HCT116 (cell line): ENCODE results near the gene DTD1. TPM values are rescaled to one million over a fixed set of nuclear protein-coding genes. Genes with fewer than 3 reads are reported as not detected.

ENCODE experiments used
- ATAC-seq: fragments of 200-7000 bp; cut with Tn5 transposase; 2 replicates; pipeline ENCODE4 v1.9.1; 2020; ENCODE audit warnings: mild to moderate bottlenecking, moderate library complexity
- BruUV-seq: library from RNA; stranded (reverse); fragments of 400-500 nt; replicated peaks from 2 replicates; lab custom pipeline; 2021; lab: Mats Ljungman, UMichigan
- CTCF ChIA-PET: fragments of 300-600 bp; sonication (Branson Sonifier 250); formaldehyde crosslinking; loops from one replicate; lab custom pipeline; 2021; ENCODE audit warnings: antibody characterized with exemption; lab: Charles Lee
- POLR2A ChIA-PET: fragments of 300-600, 350-600 bp; sonication (Branson Sonifier 250); formaldehyde crosslinking; loops from one replicate; lab custom pipeline; 2021; ENCODE audit warnings: antibody characterized with exemption; lab: Charles Lee
- RAD21 ChIA-PET, 2 experiments: fragments of 300-600 bp; sonication (Branson Sonifier 250); formaldehyde crosslinking; loops; one replicate each; lab custom pipeline; 2023; ENCODE audit warnings: low total read pairs in 2 of 2; ENCODE audit not compliant: uncharacterized antibody in 2 of 2, unreplicated experiment in 2 of 2, low non-redundant PET in 1 of 2; lab: Charles Lee
- DNase-seq: peaks from one replicate; pipeline ENCODE4 v3.0.0-alpha.2; 2010; ENCODE audit warnings: low read depth, low spot score
- H2AFZ ChIP-seq: fragments of 200-600 bp; shearing (Covaris generic), sonication (generic); 2 replicates; pipeline ENCODE4 v1.6.1; 2017; ENCODE audit warnings: low read depth, mixed run types, mixed read lengths, antibody characterized with exemption, low read length; ENCODE audit not compliant: poor library complexity, severe bottlenecking
- H3K27ac ChIP-seq: 2 replicates; pipeline ENCODE4 v1.5.1; 2012; ENCODE audit warnings: low read depth, low read length
- H3K27me3 ChIP-seq: fragments of 200-600 bp; sonication (generic); 2 replicates; pipeline ENCODE4 v1.6.1; 2016; ENCODE audit warnings: mixed run types, low read length, mixed read lengths; ENCODE audit not compliant: insufficient read depth
- H3K36me3 ChIP-seq, 2 experiments: fragments of 200-500 bp in 1 of 2; fragments of 200-600 bp in 1 of 2; sonication (Bioruptor generic) in 1 of 2; sonication (generic) in 1 of 2; 2 replicates each; pipeline versions ENCODE4 v1.5.1 to v1.6.1; 2014 to 2016; ENCODE audit warnings: low read length in 2 of 2, inconsistent platforms in 1 of 2, mixed read lengths in 1 of 2, mixed run types in 1 of 2; ENCODE audit not compliant: insufficient read depth in 2 of 2, control insufficient read depth in 1 of 2
- H3K4me1 ChIP-seq, 2 experiments: fragments of 200-600 bp in 1 of 2; sonication (generic) in 1 of 2; 2 replicates each; pipeline versions ENCODE4 v1.5.1 to v1.6.1; 2012 to 2017; ENCODE audit warnings: low read length in 2 of 2, inconsistent platforms in 1 of 2, mild to moderate bottlenecking in 1 of 2, mixed read lengths in 1 of 2, mixed run types in 1 of 2, moderate library complexity in 1 of 2; ENCODE audit not compliant: insufficient read depth in 2 of 2, control insufficient read depth in 1 of 2
- H3K4me2 ChIP-seq: fragments of 200-600 bp; sonication (generic); 2 replicates; pipeline ENCODE4 v1.6.1; 2017; ENCODE audit warnings: mixed run types, low read length, mixed read lengths
- H3K4me3 ChIP-seq, 2 experiments: fragments of 200-600 bp in 1 of 2; sonication (generic) in 1 of 2; replicated peaks in 1 of 2; 2 replicates each; pipeline ENCODE4 v1.5.1; 2011 to 2016; ENCODE audit warnings: low read length in 2 of 2, control low read depth in 1 of 2, low read depth in 1 of 2, mild to moderate bottlenecking in 1 of 2, mixed read lengths in 1 of 2, mixed run types in 1 of 2
- H3K79me2 ChIP-seq: fragments of 200-600 bp; sonication (generic); 2 replicates; pipeline ENCODE4 v1.6.1; 2017; ENCODE audit warnings: mild to moderate bottlenecking, mixed run types, low read length, moderate library complexity, mixed read lengths; ENCODE audit not compliant: insufficient read depth
- H3K9ac ChIP-seq: fragments of 200-600 bp; sonication (generic); 2 replicates; pipeline ENCODE4 v1.6.1; 2016; ENCODE audit warnings: low read length, mixed read lengths
- H3K9me2 ChIP-seq: fragments of 200-600 bp; sonication (generic), shearing (Covaris generic); 2 replicates; pipeline ENCODE4 v1.6.1; 2017; ENCODE audit warnings: mixed run types, mild to moderate bottlenecking, moderate library complexity; ENCODE audit not compliant: insufficient read depth
- H3K9me3 ChIP-seq, 2 experiments: fragments of 200-500 bp in 1 of 2; fragments of 200-600 bp in 1 of 2; sonication (Bioruptor generic) in 1 of 2; sonication (generic) in 1 of 2; 2 replicates each; pipeline ENCODE4 v1.6.1; 2014 to 2017; ENCODE audit warnings: low read length in 2 of 2, mixed read lengths in 2 of 2, inconsistent platforms in 1 of 2, low read depth in 1 of 2, mild to moderate bottlenecking in 1 of 2, mixed run types in 1 of 2, moderate library complexity in 1 of 2; ENCODE audit not compliant: control insufficient read depth in 1 of 2, insufficient read depth in 1 of 2
- H4K20me1 ChIP-seq: fragments of 200-600 bp; sonication (generic), shearing (Covaris generic); 2 replicates; pipeline ENCODE4 v1.6.1; 2017; ENCODE audit warnings: mixed run types, mild to moderate bottlenecking, moderate library complexity; ENCODE audit not compliant: insufficient read depth
- CBX3 ChIP-seq: IDR thresholded peaks from 2 replicates; pipeline ENCODE4 v1.6.1; 2012; ENCODE audit warnings: low read depth
- CEBPB ChIP-seq: IDR thresholded peaks from 2 replicates; pipeline ENCODE4 v1.6.1; 2012; ENCODE audit warnings: low read depth
- EGR1 ChIP-seq: IDR thresholded peaks from 2 replicates; pipeline ENCODE4 v1.6.1; 2012; ENCODE audit warnings: low read depth
- ELF1 ChIP-seq: IDR thresholded peaks from 2 replicates; pipeline ENCODE4 v1.6.1; 2012; ENCODE audit warnings: low read depth, borderline replicate concordance
- JUND ChIP-seq: IDR thresholded peaks from 2 replicates; pipeline ENCODE4 v1.6.1; 2012
- POLR2AphosphoS5 ChIP-seq: IDR thresholded peaks from 2 replicates; pipeline ENCODE4 v1.6.1; 2011; ENCODE audit warnings: mild to moderate bottlenecking, low read depth, low read length, moderate library complexity
- RAD21 ChIP-seq: IDR thresholded peaks from 2 replicates; pipeline ENCODE4 v1.6.1; 2012; ENCODE audit warnings: low read depth, mild to moderate bottlenecking
- SP1 ChIP-seq: IDR thresholded peaks from 2 replicates; pipeline ENCODE4 v1.6.1; 2012; ENCODE audit warnings: low read depth
- SRF ChIP-seq: IDR thresholded peaks from 2 replicates; pipeline ENCODE4 v1.6.1; 2012; ENCODE audit warnings: low read depth
- YY1 ChIP-seq: IDR thresholded peaks from 2 replicates; pipeline ENCODE4 v1.6.1; 2011; ENCODE audit warnings: low read length, low read depth, moderate library complexity, mild to moderate bottlenecking; ENCODE audit not compliant: insufficient replicate concordance; ENCODE audit errors: extremely low read depth
- ZFX ChIP-seq: fragments of 450-650 bp; IDR thresholded peaks from 2 replicates; pipeline ENCODE4 v1.6.1; 2017
- intact Hi-C: fragments of 100-400 bp; cut with micrococcal nuclease; formaldehyde crosslinking; loops from 2 replicates; pipeline ENCODE4 v1.10.0; 2022
- total RNA-seq: library from RNA; stranded (reverse); gene quantifications from one replicate; pipeline ENCODE4 v1.2.1, GENCODE V29; 2021; ENCODE audit not compliant: unreplicated experiment
- TF ChIP-seq, protein P1 (sequence below): IDR thresholded peaks from 2 replicates; pipeline ENCODE4 v1.6.1; 2012; ENCODE audit warnings: low read depth

DTD1 gene
- total RNA-seq, 1 experiment from 2014 or later = 54.5 TPM

DNA sequence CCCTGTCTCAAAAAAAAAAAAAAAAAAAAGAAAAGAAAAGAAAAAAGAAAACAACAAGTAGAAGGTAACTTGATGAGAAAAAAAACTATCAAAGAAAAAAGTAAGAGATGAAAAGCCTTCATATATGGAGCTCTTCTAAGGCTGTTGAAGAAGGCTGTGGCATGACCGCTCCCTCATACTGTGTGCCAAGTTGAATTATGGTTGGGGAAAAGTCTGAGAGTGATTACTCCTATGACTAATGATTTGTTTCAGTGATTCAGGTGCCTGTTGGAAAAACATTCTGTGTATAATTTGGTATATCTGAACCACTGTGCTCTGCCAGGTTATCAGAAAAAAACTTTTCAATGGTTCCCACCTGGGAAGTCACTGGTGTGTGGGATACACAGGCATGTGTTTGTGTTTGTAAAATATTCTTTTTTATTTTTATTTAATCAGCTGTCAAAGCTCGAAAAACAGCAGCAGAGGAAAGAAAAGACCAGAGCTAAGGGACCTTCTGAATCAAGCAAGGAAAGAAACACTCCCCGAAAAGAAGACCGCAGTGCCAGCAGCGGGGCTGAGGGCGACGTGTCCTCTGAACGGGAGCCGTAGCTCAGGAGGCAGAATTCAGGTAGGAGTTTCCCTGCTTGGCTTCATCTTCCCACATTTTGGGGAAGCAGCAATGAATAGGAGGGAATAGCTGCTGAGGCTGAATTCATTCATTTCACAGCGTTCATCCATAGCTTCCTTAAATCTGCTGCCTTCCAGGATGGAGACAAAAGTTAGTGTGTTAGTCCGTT lies 156.0 kb downstream of the DTD1 start:
- CTCF ChIA-PET = no interaction called here
- H3K27ac ChIP-seq = no peak overlapping the region
- no peak for ATAC-seq
- no TSS peak for BruUV-seq
- H3K9ac ChIP-seq = no peak overlapping the region
- TF ChIP-seq CEBPB (no peak), ZFX (no peak), CBX3 (no peak), SP1 (no peak)
- TF ChIP-seq, protein P1, sequence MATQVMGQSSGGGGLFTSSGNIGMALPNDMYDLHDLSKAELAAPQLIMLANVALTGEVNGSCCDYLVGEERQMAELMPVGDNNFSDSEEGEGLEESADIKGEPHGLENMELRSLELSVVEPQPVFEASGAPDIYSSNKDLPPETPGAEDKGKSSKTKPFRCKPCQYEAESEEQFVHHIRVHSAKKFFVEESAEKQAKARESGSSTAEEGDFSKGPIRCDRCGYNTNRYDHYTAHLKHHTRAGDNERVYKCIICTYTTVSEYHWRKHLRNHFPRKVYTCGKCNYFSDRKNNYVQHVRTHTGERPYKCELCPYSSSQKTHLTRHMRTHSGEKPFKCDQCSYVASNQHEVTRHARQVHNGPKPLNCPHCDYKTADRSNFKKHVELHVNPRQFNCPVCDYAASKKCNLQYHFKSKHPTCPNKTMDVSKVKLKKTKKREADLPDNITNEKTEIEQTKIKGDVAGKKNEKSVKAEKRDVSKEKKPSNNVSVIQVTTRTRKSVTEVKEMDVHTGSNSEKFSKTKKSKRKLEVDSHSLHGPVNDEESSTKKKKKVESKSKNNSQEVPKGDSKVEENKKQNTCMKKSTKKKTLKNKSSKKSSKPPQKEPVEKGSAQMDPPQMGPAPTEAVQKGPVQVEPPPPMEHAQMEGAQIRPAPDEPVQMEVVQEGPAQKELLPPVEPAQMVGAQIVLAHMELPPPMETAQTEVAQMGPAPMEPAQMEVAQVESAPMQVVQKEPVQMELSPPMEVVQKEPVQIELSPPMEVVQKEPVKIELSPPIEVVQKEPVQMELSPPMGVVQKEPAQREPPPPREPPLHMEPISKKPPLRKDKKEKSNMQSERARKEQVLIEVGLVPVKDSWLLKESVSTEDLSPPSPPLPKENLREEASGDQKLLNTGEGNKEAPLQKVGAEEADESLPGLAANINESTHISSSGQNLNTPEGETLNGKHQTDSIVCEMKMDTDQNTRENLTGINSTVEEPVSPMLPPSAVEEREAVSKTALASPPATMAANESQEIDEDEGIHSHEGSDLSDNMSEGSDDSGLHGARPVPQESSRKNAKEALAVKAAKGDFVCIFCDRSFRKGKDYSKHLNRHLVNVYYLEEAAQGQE = no peak
- TF ChIP-seq, all 23 proteins: peak for 0
- no peaks in the 10 kb centered on the region for H3K79me2 ChIP-seq
- POLR2A ChIA-PET = no interaction called here
- H3K9me3 ChIP-seq = no peaks in the 10 kb centered on the region
- H3K36me3 ChIP-seq = no peaks in the 10 kb centered on the region; a peak in 1 of 4 replicates
- RAD21 ChIA-PET = no interaction called here
- no peak for DNase-seq
- H4K20me1 ChIP-seq = no peaks in the 10 kb centered on the region
- H3K4me2 ChIP-seq = no peak overlapping the region
- intact Hi-C loops = no loop called here
- no peak overlapping the region for H3K4me3 ChIP-seq
- H2AFZ ChIP-seq = no peak overlapping the region
- H3K27me3 ChIP-seq = no peaks in the 10 kb centered on the region
- H3K4me1 ChIP-seq = no peaks in the 10 kb centered on the region
- H3K9me2 ChIP-seq = no peaks in the 10 kb centered on the region

DNA sequence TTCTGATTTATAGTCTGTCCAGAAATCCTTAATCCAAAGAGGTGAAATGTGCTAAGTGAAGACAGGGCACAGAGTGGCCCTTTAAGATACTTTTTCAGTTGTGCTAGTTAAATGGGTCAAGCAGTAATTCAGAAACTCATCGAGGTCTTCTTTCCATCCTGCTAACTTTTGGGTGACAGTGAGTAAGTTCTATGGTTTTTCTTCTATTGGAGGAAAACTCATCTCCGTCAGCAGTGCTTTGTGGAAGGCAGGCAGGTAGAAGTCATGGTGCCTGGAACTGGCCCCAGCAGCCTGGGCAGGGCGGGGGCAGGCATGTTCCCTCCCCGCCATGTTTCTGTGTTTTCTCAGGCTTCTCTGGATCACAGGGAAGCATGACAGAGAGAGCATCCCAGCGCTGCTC lies 159.2 kb downstream of the DTD1 start:
- Histone ChIP-seq H3K9me3 (no peaks in the 10 kb centered on the region), H4K20me1 (no peaks in the 10 kb centered on the region; the same call in 1 of the 2 replicates), H3K27me3 (no peaks in the 10 kb centered on the region), H3K4me3 (no peak overlapping the region), H3K36me3 (no peaks in the 10 kb centered on the region; a peak in 1 of 4 replicates), H3K79me2 (no peaks in the 10 kb centered on the region), H3K27ac (no peak overlapping the region), H3K9me2 (no peaks in the 10 kb centered on the region), H2AFZ (no peak overlapping the region), H3K9ac (no peak overlapping the region), H3K4me1 (no peaks in the 10 kb centered on the region), H3K4me2 (no peak overlapping the region)
- ATAC-seq (no peak), DNase-seq (no peak)
- no TSS peak for BruUV-seq
- ChIA-PET CTCF (no interaction called here), RAD21 (no interaction called here), POLR2A (no interaction called here)
- intact Hi-C loops = no loop called here
- TF ChIP-seq JUND (no peak), YY1 (no peak), RAD21 (no peak), EGR1 (no peak), ELF1 (no peak), SRF (no peak), SP1 (no peak), POLR2AphosphoS5 (no peak), ZFX (no peak)
- TF ChIP-seq, protein P1 = no peak
